Embryonic facial prominence (tissue), 1 donor: Measurements from ENCODE around the gene DLG2.
"Not testable (repeated sequence)": the region's sequence is repeated elsewhere in the genome, so short reads cannot be mapped to it uniquely, and the experiment has no call there.

Experiments
- DNase-seq: peaks from one replicate; pipeline ENCODE4 v3.0.0-alpha.2; 2016; ENCODE audit errors: extremely low spot score

Gene DLG2

DNA sequence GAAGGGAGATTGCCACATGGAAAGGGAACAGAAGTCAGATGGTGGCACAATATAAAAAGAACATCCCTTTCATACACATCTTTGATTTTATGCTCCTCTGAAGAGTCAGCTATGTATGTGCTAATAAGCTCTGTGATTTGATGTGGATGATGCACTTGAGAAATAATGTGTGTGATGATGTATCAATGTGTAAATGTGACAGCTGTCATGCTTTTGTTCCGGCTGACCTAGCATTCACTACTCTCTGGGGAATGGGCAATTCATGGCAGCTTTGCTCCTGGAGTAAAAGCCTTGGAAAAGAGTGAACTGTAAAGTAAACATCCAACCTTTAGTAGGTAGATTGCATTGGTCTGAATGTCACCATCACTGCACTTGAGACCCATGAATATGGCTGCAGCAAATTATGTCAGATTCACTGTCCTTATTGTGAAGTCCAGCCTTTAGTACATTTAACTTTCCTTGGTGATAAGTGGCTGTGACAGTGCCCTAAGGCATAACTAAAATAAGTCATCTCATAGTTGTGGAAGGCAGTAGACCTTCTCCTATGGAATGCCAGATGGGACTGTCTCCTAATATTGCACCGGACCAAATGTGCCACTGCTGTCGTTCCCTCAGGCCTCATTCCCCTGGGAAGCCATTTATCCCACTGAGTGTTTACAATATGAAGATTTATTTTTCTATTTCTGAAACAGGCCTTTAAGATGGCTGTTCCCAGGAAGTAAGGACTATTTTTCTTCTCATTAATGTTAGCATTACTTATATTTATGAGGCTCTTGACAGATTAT lies 2162.8 kb downstream of the DLG2 start:
- DNase-seq: no peak

DNA sequence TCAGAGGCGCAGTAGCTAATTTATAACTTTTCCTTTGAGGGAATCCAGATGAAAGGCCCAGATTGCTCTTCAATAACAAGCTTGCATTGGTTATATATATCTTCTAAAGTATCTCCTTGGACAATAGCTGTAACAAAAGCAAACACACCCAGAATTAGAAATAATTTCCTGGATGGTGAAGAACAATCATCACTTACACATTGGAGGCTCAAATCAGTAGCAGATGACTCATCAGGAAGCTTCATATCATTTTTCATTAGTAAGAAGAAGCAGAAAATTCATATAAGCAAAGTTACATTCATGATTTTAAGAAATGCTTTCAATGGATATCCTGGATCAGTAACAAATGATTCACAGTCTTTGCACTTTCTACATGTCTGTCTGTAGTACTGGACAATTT lies 2167.3 kb downstream of the DLG2 start:
- DNase-seq: no peak

DNA sequence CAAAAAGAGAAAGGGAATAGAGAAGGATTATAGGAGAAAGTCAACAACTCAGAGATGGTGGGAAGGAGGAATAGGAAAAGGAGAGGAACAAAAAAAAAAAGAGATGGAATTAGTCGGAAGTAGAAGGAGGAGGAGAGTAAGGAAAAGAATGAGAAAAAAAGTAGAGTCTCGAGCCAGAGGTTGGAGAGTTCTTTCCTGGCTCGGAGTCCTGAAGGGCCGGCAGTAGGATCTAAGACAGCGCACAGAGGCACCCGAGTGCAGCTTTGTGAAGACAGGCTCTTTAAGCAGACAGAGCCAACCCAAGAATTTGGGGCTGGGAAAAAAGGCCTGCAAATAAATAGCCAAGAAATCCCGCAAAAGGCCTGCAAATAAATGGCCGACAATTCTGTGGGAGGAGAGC lies 2170.6 kb downstream of the DLG2 start:
- DNase-seq: no peak

DNA sequence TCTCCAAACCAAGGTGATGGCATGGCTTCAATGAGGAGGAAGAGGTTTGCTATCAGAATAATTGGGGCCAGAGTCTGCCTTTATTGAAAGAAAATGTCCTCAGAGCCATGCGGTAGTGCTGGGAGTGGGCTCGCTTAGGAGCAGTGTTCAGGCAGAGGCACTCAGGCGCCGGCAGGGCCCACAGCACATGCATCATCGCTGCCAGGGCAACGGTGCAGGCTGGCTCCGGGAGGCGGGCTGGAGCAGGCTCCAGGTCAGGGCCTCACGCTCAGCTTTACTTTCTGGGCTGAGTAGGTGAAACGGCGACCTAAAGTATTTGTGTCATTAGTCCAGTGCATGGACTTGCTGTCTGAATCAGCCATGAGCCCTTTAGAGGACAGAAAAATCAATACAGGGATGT lies 2171.1 kb downstream of the DLG2 start:
- DNase-seq: no peak

DNA sequence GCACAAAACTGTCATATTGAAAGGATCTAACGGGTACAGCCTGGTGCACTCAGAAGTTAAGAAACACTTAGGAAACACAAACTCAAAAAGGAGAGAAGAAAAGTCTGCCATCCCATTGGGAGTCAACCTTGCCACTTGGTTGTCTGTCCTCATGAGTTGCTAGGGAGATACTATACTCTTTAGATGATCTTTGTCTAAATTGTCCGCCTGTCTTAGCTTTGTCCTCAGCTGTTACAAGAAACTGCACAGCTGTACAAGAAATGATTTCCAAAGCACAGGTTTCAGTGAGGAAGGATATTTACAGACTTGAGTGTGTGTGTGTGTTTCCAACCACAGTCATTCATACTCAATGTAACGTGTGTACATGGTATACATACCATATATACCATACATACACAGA lies 2171.8 kb downstream of the DLG2 start:
- DNase-seq: no peak

DNA sequence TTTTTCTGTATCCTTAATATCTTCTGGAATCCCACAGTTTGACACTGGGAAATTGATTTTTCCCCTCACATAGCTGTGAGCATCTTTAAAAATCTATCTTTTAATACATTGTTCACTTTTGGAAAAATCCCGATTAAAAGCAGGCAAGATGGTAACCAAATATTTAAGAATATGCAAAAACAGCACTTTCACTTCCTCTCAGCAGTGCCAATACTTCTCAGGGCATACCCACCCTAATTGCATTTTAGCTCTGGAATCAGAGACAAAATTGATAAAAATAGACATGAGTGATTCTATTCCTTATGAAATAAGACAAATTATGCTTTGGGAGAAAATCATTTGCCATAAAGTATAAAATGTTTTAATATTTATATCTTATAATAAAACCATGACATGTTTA lies 2172.5 kb downstream of the DLG2 start:
- no peak for DNase-seq

DNA sequence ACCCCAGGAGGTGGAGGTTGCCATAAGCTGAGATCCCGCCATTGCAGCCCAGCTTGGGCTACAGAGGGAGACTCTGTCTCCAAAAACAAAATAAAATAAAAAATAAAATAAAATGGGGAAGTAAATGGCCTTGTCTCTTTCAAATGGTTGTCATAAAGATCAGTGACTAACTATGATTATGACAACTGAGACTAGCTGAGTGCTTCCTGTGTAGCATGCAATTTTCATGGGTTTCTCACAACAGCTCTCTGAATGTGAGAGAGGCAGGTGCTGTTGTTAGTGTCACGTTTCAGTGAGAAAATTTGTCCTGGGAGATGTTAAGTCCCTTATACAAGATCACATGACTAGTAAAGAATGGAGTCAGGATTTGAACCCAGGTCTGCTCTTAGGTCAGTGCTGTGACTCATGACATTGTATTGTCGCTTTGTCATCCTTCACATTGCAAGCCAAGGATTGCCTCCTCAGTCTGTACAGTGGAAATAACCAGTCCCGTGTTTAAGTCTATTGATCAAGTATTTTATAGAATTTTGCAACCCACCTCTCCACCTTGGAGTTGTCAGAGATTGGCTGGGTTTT lies 2177.7 kb downstream of the DLG2 start:
- no peak for DNase-seq

DNA sequence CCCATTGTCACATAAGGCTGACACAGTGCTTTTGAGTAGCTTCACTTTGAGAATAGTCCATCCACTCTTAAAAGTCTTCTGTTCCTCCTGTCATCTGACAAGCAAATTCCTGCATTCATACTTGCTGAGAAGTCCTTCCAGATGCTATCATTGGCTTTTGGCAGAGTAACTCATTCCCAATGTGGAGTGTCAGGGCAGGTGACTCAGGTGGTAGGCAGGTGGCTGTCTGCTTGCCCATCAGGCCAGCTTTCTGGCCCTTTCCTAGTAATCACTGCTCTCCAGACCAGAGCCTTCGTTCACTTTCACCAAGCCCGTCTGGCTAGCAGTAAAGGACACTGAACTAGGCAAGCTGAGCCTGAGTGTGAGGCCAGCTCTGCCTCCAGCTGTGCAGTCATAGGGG lies 2178.5 kb downstream of the DLG2 start:
- no peak for DNase-seq

DNA sequence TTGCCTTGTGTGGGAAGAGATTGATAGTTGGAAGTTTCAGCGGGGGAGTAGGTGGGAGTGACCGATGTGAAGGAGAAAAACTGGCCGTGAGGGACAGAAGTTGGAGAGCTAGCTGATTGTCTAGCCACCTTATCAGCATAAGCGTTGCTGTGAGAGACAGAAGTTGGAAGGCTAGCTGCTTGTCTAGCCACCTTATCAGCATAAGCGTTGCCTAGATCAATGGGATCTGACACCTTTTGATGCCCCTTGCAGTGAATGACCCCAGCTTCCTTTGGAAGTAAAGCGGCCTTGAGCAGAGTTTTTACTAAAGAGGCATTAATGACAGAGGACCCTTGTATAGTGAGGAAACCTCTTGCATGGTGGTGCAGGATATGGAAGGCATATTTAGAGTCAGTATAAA lies 2183.3 kb downstream of the DLG2 start:
- not testable (repeated sequence) for DNase-seq

DNA sequence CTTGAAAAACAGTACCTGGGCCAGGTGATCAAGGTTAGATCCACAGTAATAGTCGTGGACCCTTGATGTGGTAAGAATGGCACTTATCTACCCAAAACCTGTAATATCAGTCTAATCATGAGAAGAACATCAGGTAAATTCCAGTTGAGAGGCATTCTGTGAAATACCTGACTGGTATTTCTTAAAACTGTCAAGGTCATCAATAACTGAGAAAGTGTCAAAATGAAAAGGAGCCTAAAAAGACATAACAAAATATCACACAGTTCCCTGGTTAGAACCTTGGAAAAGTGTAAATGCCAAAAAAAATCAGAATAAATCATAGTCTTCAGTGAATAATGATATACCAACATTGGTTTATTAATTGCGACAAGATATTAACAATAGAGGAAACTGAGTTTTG lies 2185.5 kb downstream of the DLG2 start:
- DNase-seq: no peak

DNA sequence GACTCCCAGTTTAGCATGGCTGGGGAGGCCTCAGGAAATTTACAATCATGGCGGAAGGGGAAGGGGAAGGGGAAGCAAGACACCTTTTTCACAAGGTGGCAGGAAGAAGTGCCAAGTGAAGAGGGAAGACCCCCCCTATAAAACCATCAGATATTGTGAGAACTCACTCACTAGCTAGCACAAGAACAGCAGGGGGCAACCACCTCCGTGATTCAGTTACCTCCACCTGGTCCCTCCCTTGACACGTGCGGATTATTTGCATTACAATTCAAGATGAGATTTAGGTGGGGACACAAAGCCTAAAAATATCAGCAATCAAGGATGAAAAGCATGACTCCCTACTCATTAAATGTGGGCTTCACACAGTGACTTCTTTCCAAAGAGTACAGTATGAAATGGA lies 2186.0 kb downstream of the DLG2 start:
- no peak for DNase-seq

DNA sequence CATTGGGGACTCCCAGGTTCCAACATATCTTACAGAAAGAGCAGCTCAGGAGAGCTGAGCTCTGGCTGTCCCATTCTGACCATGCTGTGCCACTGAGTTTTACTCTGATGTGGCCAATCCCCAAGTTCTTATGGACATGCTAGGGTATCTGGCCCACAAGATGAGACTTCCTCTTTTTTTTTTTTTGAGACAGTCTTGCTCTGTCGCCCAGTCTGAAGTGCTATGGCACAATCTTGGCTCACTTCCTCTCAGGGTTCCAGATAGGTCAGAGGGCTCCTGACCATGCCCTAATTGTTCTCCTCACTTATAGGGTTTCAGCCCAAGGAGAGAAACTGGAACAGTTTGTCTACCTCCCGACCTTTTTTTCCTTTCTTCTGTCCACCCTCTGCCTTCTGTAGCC lies 2188.7 kb downstream of the DLG2 start:
- DNase-seq: no peak

DNA sequence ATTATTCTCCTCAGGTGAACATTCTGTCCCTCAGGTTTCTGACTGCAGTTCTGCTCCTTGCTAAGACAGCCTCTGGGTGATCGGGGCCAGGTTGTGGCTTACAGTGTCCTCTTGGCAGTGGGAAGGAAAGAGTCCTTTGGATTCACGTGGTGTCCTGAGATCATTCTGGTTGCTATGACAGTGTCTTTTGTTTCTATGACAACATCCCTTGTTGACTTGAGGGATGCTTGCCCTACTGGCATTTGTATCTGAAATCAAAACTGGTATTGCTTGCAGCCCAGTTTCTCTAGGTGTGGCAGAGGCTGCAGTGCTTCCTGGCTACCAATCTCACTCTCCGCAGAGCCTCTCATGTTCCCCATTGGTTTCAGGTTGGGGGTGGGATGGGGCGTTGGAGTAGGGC lies 2189.2 kb downstream of the DLG2 start:
- no peak for DNase-seq

DNA sequence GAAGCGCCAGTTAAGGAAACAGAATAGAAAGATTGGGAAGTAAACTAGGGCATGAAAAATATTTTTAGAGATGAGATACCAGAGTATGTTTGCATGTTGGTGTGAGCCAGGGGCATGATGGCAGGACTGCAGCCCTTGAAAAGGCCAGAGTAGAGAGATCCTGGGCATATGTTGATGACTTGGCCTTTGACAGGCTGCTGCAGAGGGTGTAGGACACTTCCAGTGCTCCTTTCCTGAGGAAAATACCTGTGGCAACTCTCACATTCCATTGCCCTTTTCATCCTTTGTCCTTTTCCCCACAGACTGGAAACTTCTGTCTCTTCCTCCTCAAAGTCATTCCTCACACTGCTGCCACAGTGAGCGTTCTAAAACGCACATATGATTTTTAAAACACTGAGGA lies 2190.3 kb downstream of the DLG2 start:
- DNase-seq: no peak

DNA sequence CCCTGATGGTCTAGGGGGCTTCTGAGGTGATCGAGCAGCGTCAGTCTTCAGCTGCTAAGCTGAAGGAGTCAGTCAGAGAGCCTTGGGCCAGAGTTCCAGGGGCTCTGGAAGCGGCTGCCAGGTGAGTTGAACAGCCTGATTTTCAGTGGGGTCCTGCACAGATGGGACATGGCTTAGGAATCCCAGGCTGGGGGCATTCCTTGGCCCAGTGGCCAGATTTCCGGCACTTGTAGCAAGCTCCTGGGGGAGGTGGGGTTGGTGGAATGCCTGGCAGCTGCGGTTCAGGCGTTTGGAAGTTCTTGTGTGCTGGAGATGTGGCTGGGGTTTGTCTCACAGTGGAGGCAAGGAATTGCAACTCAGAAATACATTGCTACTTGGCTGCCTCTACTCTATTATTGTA lies 2192.3 kb downstream of the DLG2 start:
- not testable (repeated sequence) for DNase-seq

DNA sequence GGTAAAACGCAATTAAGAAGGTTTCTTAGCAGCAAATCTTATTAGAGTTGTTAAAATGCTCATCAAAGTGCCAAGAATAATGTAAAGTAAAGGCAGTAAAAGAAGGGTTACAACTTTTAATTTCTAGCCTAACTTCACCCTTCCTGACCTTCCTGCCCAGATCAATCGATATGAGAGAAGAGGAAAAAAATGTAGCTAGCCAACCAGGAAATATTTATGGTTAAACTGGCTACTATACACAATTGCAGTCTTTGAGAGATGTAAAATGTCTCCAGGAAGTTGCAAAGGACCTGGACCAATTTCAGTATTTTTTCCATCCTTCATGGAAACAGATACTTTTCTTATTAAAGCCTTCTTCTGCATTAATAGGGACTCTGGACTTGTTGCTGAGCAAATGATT lies 2199.2 kb downstream of the DLG2 start:
- no peak for DNase-seq

DNA sequence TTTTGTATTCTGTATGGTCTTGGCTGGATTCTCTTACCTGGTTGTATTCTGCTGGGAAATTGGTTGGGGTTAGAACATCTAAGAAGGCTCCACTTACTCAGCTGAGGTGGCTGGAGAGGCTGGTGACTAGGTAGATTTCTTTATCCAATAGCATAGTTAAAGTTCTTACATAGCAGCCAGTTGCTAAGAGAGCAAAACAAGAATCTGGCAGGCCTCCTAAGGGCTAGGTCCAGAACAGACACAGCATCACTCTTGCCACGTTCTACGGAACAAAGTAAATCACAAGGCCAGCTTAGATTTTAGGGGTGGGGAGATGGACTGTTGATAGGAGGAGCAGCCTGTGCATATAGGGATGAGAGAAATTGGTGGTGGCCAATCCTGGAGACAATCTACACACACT lies 2199.6 kb downstream of the DLG2 start:
- no peak for DNase-seq

DNA sequence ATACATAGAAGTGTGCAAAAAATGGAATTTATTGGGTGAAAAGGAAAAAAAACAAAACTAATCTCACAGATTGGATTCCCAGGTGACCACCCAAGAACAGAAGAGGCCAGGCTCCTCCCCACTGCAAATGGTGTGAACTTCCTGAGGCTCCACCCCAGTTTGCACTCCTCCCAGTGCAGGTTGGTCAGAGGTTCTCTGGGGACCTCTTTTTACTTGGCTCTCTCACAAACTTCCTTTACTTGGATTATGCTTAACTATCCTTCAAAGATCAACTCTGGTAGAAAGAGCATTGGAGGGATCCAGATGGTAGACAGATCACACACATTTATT lies 2202.0 kb downstream of the DLG2 start:
- DNase-seq: no peak

DNA sequence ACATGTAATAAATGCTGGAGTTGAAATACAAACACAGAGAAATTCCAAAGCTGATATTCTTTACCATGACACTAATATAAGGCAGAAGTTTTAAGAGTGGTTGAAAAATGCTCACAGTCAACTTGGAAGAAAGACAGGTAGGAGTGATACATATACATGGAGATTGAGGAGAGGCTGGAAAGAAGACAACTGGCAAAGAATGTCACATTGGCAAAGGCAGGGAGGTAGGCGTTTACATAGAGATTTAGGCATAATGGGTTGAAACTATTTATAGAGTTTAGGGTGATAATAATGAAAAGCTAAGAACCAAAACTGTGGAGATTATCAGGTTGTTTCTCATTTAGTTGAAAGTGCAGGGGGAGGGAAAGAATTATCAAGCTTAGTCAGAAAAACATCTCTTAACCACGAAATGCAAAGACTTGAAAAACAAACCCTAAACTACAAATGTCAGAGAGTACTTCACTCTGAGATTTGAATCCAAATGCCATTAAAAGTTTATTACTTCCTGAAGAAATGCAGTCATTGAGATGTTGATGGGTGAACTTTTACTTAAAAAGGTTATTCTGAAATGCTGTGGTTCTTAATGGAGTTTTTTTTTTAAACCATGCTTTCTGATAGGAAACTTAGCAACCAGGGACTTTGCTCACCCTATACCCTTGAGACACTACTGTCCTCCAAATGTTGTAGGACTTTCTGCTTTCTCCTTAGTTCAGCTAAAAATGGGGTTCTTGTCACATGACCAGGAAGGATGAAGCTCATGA lies 2202.6 kb downstream of the DLG2 start:
- no peak for DNase-seq

DNA sequence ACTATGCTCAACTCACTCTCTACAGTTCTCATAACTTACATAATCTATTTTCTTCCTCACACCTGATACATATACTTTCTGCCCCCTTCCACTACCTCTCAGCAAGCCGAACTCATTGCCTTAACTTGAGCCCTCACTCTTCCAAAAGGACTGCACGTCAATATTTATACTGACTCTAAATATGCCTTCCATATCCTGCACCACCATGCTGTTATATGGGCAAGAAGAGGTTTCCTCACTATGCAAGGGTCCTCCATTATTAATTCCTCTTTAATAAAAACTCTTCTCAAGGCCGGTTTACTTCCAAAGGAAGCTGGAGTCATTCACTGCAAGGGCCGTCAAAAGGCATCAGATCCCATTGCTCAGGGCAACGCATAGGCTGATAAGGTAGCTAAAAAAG lies 2204.5 kb downstream of the DLG2 start:
- DNase-seq: not testable (repeated sequence)

DNA sequence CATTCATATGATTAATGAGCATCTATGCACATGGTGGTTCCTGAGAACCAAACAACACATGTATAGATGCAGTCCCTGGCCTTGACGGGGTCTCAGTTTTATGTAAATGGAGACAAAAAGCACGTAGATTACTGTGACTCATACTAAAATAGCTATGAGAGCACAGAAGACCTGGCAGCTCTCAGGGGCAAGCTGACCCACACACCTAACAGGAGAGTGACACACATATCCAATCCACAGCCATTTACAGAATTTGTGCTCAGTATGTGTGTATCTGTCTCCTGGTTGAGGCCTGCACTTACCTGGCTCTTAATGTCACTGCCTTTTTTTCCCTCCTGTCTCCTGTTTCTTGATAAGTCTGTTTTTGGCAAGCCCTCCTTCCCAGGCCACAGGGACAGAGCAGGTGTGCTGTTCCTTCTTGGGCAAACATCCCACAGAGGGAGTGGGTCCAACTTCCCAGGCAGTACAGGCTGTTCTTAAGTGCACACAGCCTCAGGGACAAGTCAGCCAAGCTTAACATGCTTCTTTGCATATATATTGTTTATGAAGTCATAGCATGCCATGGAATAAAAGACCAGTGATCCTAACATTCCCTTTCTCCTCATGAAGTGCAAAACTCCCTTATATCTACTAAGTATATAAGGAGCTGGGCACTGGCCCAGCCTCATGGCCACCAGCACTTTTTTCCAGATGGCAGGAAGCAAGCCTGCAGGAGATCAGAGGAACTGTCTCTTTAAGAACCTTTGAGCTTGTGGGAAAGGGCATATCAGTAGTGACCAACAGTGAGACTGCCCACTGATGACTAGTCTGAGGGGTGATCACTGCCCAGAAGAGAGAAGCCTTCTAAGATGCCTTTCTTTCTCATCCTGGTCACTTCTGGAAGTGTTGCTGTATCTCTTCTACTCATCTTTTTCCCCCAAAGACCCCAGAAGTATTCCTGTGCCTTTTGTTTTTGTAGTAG lies 2216.3 kb downstream of the DLG2 start:
- DNase-seq: no peak

DNA sequence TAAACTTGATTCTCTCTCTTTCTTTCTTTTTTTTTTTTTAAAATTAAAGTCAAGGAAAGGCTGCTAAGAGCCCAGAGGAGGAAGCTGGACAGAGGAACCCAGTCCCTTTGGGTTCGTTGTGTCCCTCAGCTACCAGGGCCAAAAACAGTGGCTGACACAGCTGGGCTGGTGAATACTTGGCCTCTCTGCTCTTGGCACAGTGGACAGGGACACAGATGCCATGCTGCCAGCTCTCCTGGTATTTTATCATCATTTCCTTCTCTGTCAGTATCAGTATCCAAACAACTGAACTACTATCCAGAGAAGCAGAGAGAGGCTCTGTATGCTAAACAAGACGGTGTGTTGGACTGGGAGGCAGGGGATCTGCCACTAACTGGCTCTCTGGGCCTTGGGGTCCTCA lies 2217.3 kb downstream of the DLG2 start:
- DNase-seq: no peak
